Keratinocyte (primary cell): Measurements from ENCODE around the gene HSDL2. TPM values are rescaled to one million over a fixed set of nuclear protein-coding genes. Genes with fewer than 3 reads are reported as not detected.
A peak's percentile ranks its signal among the peaks of the same experiment; 100 is the strongest.

Experiments used
- DNase-seq: peaks from one replicate; pipeline ENCODE4 v3.0.0-alpha.2; 2011; ENCODE audit warnings: low read depth, missing footprints, low spot score
- FAIRE-seq: peaks from 2 replicates; lab custom pipeline; 2011; peaks lifted over from hg19 to GRCh38; lab: Jason Lieb, UNC
- H2AFZ ChIP-seq: 2 replicates; pipeline ENCODE4 v1.6.0; 2012; ENCODE audit warnings: low read length, control low read depth, inconsistent platforms; ENCODE audit not compliant: control insufficient read depth
- H3K27ac ChIP-seq: 2 replicates; pipeline ENCODE4 v1.5.1; 2011; ENCODE audit warnings: low read length; ENCODE audit not compliant: control insufficient read depth, insufficient read depth
- H3K27me3 ChIP-seq: 3 replicates; pipeline ENCODE4 v1.6.0; 2011; ENCODE audit warnings: low read length; ENCODE audit not compliant: control insufficient read depth, insufficient read depth; ENCODE audit errors: extremely low read depth
- H3K36me3 ChIP-seq, 2 experiments: 2 replicates in 1 of 2; 3 replicates in 1 of 2; pipeline ENCODE4 v1.5.1; 2011; ENCODE audit warnings: low read length in 2 of 2, mild to moderate bottlenecking in 1 of 2; ENCODE audit not compliant: control insufficient read depth in 2 of 2, insufficient read depth in 2 of 2; ENCODE audit errors: extremely low read depth in 1 of 2
- H3K4me1 ChIP-seq: 3 replicates; pipeline ENCODE4 v1.5.1; 2011; ENCODE audit warnings: low read length; ENCODE audit not compliant: control insufficient read depth, insufficient read depth; ENCODE audit errors: extremely low read depth
- H3K4me2 ChIP-seq: 3 replicates; pipeline ENCODE4 v1.6.0; 2011; ENCODE audit warnings: low read depth, low read length; ENCODE audit not compliant: control insufficient read depth, insufficient read depth; ENCODE audit errors: extremely low read depth
- H3K4me3 ChIP-seq, 3 experiments: fragments of 200-600 bp in 1 of 3; sonication (generic) in 1 of 3; 2 replicates in 2 of 3; 3 replicates in 1 of 3; pipeline ENCODE4 v1.5.1; 2011 to 2016; ENCODE audit warnings: low read length in 3 of 3, mild to moderate bottlenecking in 3 of 3, control low read depth in 2 of 3, inconsistent platforms in 1 of 3, low read depth in 1 of 3, mixed read lengths in 1 of 3, mixed run types in 1 of 3, moderate library complexity in 1 of 3; ENCODE audit not compliant: control insufficient read depth in 2 of 3, insufficient read depth in 2 of 3; ENCODE audit errors: extremely low read depth in 1 of 3
- H3K79me2 ChIP-seq: 2 replicates; pipeline ENCODE4 v1.6.0; 2012; ENCODE audit warnings: low read length; ENCODE audit not compliant: control insufficient read depth, insufficient read depth
- H3K9ac ChIP-seq: 3 replicates; pipeline ENCODE4 v1.6.0; 2011; ENCODE audit warnings: low read length; ENCODE audit not compliant: control insufficient read depth, insufficient read depth; ENCODE audit errors: extremely low read depth
- H3K9me1 ChIP-seq: 3 replicates; pipeline ENCODE4 v1.6.0; 2011; ENCODE audit warnings: low read length; ENCODE audit not compliant: control insufficient read depth, insufficient read depth; ENCODE audit errors: extremely low read depth
- H3K9me3 ChIP-seq: 2 replicates; pipeline ENCODE4 v1.5.1; 2012; ENCODE audit warnings: low read depth, low read length; ENCODE audit not compliant: control insufficient read depth
- H4K20me1 ChIP-seq: 3 replicates; pipeline ENCODE4 v1.6.0; 2011; ENCODE audit warnings: low read length; ENCODE audit not compliant: control insufficient read depth, insufficient read depth; ENCODE audit errors: extremely low read depth
- CTCF ChIP-seq, 3 experiments: IDR thresholded peaks in 1 of 3; conservative IDR thresholded peaks in 1 of 3; optimal IDR thresholded peaks in 1 of 3; 2 replicates in 2 of 3; 3 replicates in 1 of 3; pipeline versions ENCODE3 to v1.5.1; 2011; ENCODE audit warnings: low read length in 3 of 3, mild to moderate bottlenecking in 3 of 3, moderate library complexity in 2 of 3, control low read depth in 1 of 3, inconsistent platforms in 1 of 3; ENCODE audit not compliant: insufficient read depth in 2 of 3; ENCODE audit errors: extremely low read depth in 1 of 3
- EZH2 ChIP-seq: IDR thresholded peaks from one replicate; pipeline ENCODE4 v1.6.1; 2012; ENCODE audit warnings: inconsistent platforms, mild to moderate bottlenecking, low read length, moderate library complexity
- dilution Hi-C: fragments of 300-500 bp; cut with MboI; formaldehyde crosslinking; loops from one replicate; pipeline ENCODE4 v1.7.0; 2020; ENCODE audit warnings: low sequenced_read_pairs; ENCODE audit not compliant: extremely low pct_ligation_motif_present
- polyA plus RNA-seq, 5 experiments: library from polyadenylated mRNA; depleted of rRNA in 3 of 5; stranded (reverse) in 3 of 5; stranded (forward) in 1 of 5; unstranded in 1 of 5; fragments of >200 nt; gene quantifications; 1 replicate in 1 of 5; 2 replicates in 3 of 5; 3 replicates in 1 of 5; pipeline versions ENCODE4 v1.2.1 to v1.2.3, GENCODE V29; 2011 to 2012; ENCODE audit warnings: missing spikeins in 2 of 5, low read depth in 1 of 5, low replicate concordance in 1 of 5

HSDL2 gene
- polyA plus RNA-seq, 1 donor (not counting 4 experiments of a cell fraction or from before 2014, with no cell fraction given), result 27.6 TPM

- H3K36me3 ChIP-seq, result peaks cover 0 to 2% of the 10 kb centered on the region in 2 experiments
- no peaks in the 10 kb centered on the region for H3K27me3 ChIP-seq
- dilution Hi-C loops, result no loop called here
- no peaks in the 10 kb centered on the region for H3K9me1 ChIP-seq
- no peak overlapping the region for H3K9ac ChIP-seq
- DNase-seq, result no peak
- TF ChIP-seq CTCF (optimal IDR thresholded peaks at IDR 0.05 in 1 of 3, IDR thresholded peaks at IDR 0.05 in 1 of 3, conservative IDR thresholded peaks at IDR 0.05 in 1 of 3; ENCODE audit: extremely low read depth in 1 of 3, insufficient read depth in 2 of 3, low read length in 3 of 3) (no peak), EZH2 (no peak)
- H3K4me3 ChIP-seq, result no peak overlapping the region
- no peaks in the 10 kb centered on the region for H3K9me3 ChIP-seq
- no peak for FAIRE-seq
- no peak overlapping the region for H2AFZ ChIP-seq
- H3K4me1 ChIP-seq, result no peaks in the 10 kb centered on the region
- H3K79me2 ChIP-seq, result no peaks in the 10 kb centered on the region
- no peak overlapping the region for H3K27ac ChIP-seq
- H3K4me2 ChIP-seq, result no peak overlapping the region
- H4K20me1 ChIP-seq, result no peaks in the 10 kb centered on the region
Observed at GRCh38 chr9:112434487-112434886, 54.6 kb downstream of the HSDL2 start.

GRCh38 chr9:112437406-112437805 lies 57.5 kb downstream of the HSDL2 start:
- H3K9me1 ChIP-seq, result no peaks in the 10 kb centered on the region
- no peaks in the 10 kb centered on the region for H3K79me2 ChIP-seq
- no peaks in the 10 kb centered on the region for H3K36me3 ChIP-seq
- no peak overlapping the region for H3K4me3 ChIP-seq
- peak; percentile 56 for FAIRE-seq
- H4K20me1 ChIP-seq, result no peaks in the 10 kb centered on the region
- no peaks in the 10 kb centered on the region for H3K4me1 ChIP-seq
- no peak for TF ChIP-seq CTCF (optimal IDR thresholded peaks at IDR 0.05 in 1 of 3, IDR thresholded peaks at IDR 0.05 in 1 of 3, conservative IDR thresholded peaks at IDR 0.05 in 1 of 3; ENCODE audit: extremely low read depth in 1 of 3, insufficient read depth in 2 of 3, low read length in 3 of 3)
- TF ChIP-seq EZH2, result no peak
- no peaks in the 10 kb centered on the region for H3K9me3 ChIP-seq
- no peak for DNase-seq
- no peak overlapping the region for H2AFZ ChIP-seq
- no peaks in the 10 kb centered on the region for H3K27me3 ChIP-seq
- no peak overlapping the region for H3K4me2 ChIP-seq
- H3K9ac ChIP-seq, result no peak overlapping the region
- H3K27ac ChIP-seq, result no peak overlapping the region
- dilution Hi-C loops, result no loop called here
